GM23338 (cell line): ENCODE measurements around the gene FAM219A. TPM values are rescaled to one million over a fixed set of nuclear protein-coding genes. Genes with fewer than 3 reads are reported as not detected.
A peak's percentile ranks its signal among the peaks of the same experiment; 100 is the strongest.

Source experiments
- ATAC-seq: fragments of 200-7000 bp; cut with Tn5 transposase; 3 replicates; pipeline ENCODE4 v1.9.1; 2020
- DNase-seq: peaks from one replicate; pipeline ENCODE4 v3.0.0-alpha.2; 2015; ENCODE audit warnings: low spot score
- H2AFZ ChIP-seq: fragments of 200-600 bp; sonication (generic); 2 replicates; pipeline ENCODE4 v1.8.0; 2016; ENCODE audit warnings: antibody characterized with exemption, mild to moderate bottlenecking, moderate library complexity
- H3F3A ChIP-seq: fragments of 200-600 bp; sonication (generic); replicated peaks from 2 replicates; pipeline ENCODE4 v1.8.0; 2017; ENCODE audit warnings: antibody characterized with exemption, mixed run types, low read depth
- H3K27ac ChIP-seq: fragments of 200-600 bp; sonication (generic); 2 replicates; pipeline ENCODE4 v1.6.1; 2016; ENCODE audit warnings: low read depth
- H3K27me3 ChIP-seq: fragments of 200-600 bp; sonication (generic); 2 replicates; pipeline ENCODE4 v1.8.0; 2016; ENCODE audit warnings: mild to moderate bottlenecking, mixed run types, moderate library complexity; ENCODE audit not compliant: insufficient read depth
- H3K36me3 ChIP-seq: fragments of 200-600 bp; sonication (generic); 2 replicates; pipeline ENCODE4 v1.8.0; 2016; ENCODE audit warnings: mild to moderate bottlenecking; ENCODE audit not compliant: insufficient read depth
- H3K4me1 ChIP-seq: fragments of 200-600 bp; sonication (generic); 2 replicates; pipeline ENCODE4 v1.8.0; 2016; ENCODE audit warnings: mild to moderate bottlenecking, moderate library complexity; ENCODE audit not compliant: insufficient read depth
- H3K4me2 ChIP-seq: fragments of 200-600 bp; sonication (generic); 2 replicates; pipeline ENCODE4 v1.7.1; 2017; ENCODE audit warnings: mixed run types
- H3K4me3 ChIP-seq: fragments of 200-600 bp; sonication (generic); 2 replicates; pipeline ENCODE4 v1.6.1; 2016; ENCODE audit warnings: mixed run types
- H3K79me2 ChIP-seq: fragments of 200-600 bp; sonication (generic); replicated peaks from 2 replicates; pipeline ENCODE4 v1.8.0; 2017; ENCODE audit warnings: mild to moderate bottlenecking; ENCODE audit not compliant: insufficient read depth
- H3K9me2 ChIP-seq: fragments of 200-600 bp; sonication (generic); 2 replicates; pipeline ENCODE4 v1.8.0; 2017; ENCODE audit not compliant: insufficient read depth
- H4K20me1 ChIP-seq: fragments of 200-600 bp; sonication (generic); replicated peaks from 2 replicates; pipeline ENCODE4 v1.8.0; 2017; ENCODE audit warnings: mild to moderate bottlenecking; ENCODE audit not compliant: insufficient read depth
- H3K27ac Mint-ChIP-seq: 2 replicates; pipeline ENCODE4 v1.8.0; 2020; ENCODE audit warnings: inconsistent platforms, mild to moderate bottlenecking, moderate library complexity, mixed read lengths
- H3K27me3 Mint-ChIP-seq: 3 replicates; pipeline ENCODE4 v1.8.0; 2022; ENCODE audit warnings: low read depth, mild to moderate bottlenecking, moderate library complexity, mixed read lengths, inconsistent platforms; ENCODE audit not compliant: insufficient read depth, poor library complexity
- H3K36me3 Mint-ChIP-seq: 3 replicates; pipeline ENCODE4 v1.8.0; 2021; ENCODE audit warnings: low read depth, mild to moderate bottlenecking, inconsistent platforms, moderate library complexity, mixed read lengths
- H3K4me1 Mint-ChIP-seq: 3 replicates; pipeline ENCODE4 v1.8.0; 2020; ENCODE audit warnings: mild to moderate bottlenecking, inconsistent platforms, mixed read lengths
- H3K4me3 Mint-ChIP-seq: 3 replicates; pipeline ENCODE4 v1.8.0; 2021; ENCODE audit warnings: moderate library complexity, mild to moderate bottlenecking, inconsistent platforms, mixed read lengths
- H3K9me3 Mint-ChIP-seq: 3 replicates; pipeline ENCODE4 v1.8.0; 2020; ENCODE audit warnings: moderate library complexity, mild to moderate bottlenecking, inconsistent platforms, mixed read lengths
- NANOG ChIP-seq: IDR thresholded peaks from 2 replicates; pipeline ENCODE4 v1.6.1; 2016; ENCODE audit warnings: antibody characterized with exemption, borderline replicate concordance
- POLR2AphosphoS5 ChIP-seq: IDR thresholded peaks from 2 replicates; pipeline ENCODE4 v1.6.1; 2016; ENCODE audit warnings: antibody characterized with exemption, low read depth
- REST ChIP-seq: IDR thresholded peaks from one replicate; pipeline ENCODE4 v1.6.1; 2018; ENCODE audit warnings: antibody characterized with exemption; ENCODE audit not compliant: unreplicated experiment
- ZNF331 ChIP-seq: fragments of 250-450 bp; sonication (Bioruptor Pico); IDR thresholded peaks from 2 replicates; pipeline ENCODE4 v1.5.0; 2020; ENCODE audit warnings: low read depth, mild to moderate bottlenecking, moderate library complexity
- polyA plus RNA-seq: library from polyadenylated mRNA; unstranded; fragments of >200 nt; fragmentation: Nextera tagmentation; extraction: Ambion mirVana; gene quantifications from 2 replicates; pipeline ENCODE4 v1.2.1, GENCODE V29; 2016
- total RNA-seq: library from RNA; depleted of rRNA; stranded (reverse); fragments of >200 nt; shearing (Covaris generic); gene quantifications from 2 replicates; pipeline ENCODE4 v1.2.3, GENCODE V29; 2014
- TF ChIP-seq, protein P1 (sequence below): fragments of 250-450 bp; sonication (Bioruptor Pico); IDR thresholded peaks from 2 replicates; pipeline ENCODE4 v1.5.0; 2020; ENCODE audit warnings: mild to moderate bottlenecking, moderate library complexity
- TF ChIP-seq, protein P2 (sequence below), 2 experiments: fragments of 200-600 bp in 1 of 2; sonication (generic) in 1 of 2; conservative IDR thresholded peaks; 2 replicates each; pipeline versions ENCODE4 v1.5.1 to v1.6.1; 2016 to 2017; ENCODE audit warnings: antibody characterized with exemption in 2 of 2, low read depth in 2 of 2, mild to moderate bottlenecking in 2 of 2, moderate library complexity in 1 of 2
- TF ChIP-seq, protein P3 (sequence below): IDR thresholded peaks from 2 replicates; pipeline ENCODE4 v1.6.1; 2016; ENCODE audit warnings: antibody characterized with exemption

The FAM219A gene
- total and polyA plus RNA-seq, 2 experiments from 2014 or later: 3.8 to 7.2 TPM

GRCh38 chr9:34503406-34503805, 45.0 kb upstream of the FAM219A start (continued):
- TF ChIP-seq, protein P1, sequence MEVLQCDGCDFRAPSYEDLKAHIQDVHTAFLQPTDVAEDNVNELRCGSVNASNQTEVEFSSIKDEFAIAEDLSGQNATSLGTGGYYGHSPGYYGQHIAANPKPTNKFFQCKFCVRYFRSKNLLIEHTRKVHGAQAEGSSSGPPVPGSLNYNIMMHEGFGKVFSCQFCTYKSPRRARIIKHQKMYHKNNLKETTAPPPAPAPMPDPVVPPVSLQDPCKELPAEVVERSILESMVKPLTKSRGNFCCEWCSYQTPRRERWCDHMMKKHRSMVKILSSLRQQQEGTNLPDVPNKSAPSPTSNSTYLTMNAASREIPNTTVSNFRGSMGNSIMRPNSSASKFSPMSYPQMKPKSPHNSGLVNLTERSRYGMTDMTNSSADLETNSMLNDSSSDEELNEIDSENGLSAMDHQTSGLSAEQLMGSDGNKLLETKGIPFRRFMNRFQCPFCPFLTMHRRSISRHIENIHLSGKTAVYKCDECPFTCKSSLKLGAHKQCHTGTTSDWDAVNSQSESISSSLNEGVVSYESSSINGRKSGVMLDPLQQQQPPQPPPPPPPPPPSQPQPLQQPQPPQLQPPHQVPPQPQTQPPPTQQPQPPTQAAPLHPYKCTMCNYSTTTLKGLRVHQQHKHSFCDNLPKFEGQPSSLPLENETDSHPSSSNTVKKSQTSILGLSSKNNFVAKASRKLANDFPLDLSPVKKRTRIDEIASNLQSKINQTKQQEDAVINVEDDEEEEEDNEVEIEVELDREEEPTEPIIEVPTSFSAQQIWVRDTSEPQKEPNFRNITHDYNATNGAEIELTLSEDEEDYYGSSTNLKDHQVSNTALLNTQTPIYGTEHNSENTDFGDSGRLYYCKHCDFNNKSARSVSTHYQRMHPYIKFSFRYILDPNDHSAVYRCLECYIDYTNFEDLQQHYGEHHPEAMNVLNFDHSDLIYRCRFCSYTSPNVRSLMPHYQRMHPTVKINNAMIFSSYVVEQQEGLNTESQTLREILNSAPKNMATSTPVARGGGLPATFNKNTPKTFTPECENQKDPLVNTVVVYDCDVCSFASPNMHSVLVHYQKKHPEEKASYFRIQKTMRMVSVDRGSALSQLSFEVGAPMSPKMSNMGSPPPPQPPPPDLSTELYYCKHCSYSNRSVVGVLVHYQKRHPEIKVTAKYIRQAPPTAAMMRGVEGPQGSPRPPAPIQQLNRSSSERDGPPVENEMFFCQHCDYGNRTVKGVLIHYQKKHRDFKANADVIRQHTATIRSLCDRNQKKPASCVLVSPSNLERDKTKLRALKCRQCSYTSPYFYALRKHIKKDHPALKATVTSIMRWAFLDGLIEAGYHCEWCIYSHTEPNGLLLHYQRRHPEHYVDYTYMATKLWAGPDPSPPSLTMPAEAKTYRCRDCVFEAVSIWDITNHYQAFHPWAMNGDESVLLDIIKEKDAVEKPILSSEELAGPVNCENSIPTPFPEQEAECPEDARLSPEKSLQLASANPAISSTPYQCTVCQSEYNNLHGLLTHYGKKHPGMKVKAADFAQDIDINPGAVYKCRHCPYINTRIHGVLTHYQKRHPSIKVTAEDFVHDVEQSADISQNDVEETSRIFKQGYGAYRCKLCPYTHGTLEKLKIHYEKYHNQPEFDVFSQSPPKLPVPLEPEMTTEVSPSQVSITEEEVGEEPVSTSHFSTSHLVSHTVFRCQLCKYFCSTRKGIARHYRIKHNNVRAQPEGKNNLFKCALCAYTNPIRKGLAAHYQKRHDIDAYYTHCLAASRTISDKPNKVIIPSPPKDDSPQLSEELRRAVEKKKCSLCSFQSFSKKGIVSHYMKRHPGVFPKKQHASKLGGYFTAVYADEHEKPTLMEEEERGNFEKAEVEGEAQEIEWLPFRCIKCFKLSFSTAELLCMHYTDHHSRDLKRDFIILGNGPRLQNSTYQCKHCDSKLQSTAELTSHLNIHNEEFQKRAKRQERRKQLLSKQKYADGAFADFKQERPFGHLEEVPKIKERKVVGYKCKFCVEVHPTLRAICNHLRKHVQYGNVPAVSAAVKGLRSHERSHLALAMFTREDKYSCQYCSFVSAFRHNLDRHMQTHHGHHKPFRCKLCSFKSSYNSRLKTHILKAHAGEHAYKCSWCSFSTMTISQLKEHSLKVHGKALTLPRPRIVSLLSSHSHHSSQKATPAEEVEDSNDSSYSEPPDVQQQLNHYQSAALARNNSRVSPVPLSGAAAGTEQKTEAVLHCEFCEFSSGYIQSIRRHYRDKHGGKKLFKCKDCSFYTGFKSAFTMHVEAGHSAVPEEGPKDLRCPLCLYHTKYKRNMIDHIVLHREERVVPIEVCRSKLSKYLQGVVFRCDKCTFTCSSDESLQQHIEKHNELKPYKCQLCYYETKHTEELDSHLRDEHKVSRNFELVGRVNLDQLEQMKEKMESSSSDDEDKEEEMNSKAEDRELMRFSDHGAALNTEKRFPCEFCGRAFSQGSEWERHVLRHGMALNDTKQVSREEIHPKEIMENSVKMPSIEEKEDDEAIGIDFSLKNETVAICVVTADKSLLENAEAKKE (CRISPR knock-in tag): no peak
- TF ChIP-seq NANOG: no peak
- TF ChIP-seq, protein P2, sequence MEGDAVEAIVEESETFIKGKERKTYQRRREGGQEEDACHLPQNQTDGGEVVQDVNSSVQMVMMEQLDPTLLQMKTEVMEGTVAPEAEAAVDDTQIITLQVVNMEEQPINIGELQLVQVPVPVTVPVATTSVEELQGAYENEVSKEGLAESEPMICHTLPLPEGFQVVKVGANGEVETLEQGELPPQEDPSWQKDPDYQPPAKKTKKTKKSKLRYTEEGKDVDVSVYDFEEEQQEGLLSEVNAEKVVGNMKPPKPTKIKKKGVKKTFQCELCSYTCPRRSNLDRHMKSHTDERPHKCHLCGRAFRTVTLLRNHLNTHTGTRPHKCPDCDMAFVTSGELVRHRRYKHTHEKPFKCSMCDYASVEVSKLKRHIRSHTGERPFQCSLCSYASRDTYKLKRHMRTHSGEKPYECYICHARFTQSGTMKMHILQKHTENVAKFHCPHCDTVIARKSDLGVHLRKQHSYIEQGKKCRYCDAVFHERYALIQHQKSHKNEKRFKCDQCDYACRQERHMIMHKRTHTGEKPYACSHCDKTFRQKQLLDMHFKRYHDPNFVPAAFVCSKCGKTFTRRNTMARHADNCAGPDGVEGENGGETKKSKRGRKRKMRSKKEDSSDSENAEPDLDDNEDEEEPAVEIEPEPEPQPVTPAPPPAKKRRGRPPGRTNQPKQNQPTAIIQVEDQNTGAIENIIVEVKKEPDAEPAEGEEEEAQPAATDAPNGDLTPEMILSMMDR (conservative IDR thresholded peaks at IDR 0.05; ENCODE audit: low read depth in 2 of 2): no peak

DNA sequence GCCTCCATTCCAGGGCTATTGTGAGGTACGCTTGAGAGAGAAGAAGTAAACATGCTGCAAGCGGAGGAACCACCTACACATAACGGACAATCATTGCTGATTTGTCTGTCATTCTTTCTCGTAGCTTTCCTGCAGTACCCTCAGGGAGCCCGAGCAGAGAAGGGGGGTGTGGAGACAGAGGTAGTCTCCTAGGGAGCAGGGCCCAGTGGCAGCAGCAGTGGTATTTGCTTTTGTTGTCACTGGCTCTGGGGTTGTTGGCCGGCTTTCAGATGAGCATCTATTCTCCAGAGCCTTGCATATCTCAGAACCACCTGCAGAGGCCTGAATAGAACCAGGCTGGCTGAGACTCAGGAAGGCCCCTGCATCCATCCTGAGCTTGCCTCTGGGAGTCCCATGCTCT, 44.5 kb upstream of the FAM219A start:
- Mint-ChIP-seq H3K9me3 (no peaks in the 10 kb centered on the region), H3K27me3 (peaks cover 6% of the 10 kb centered on the region), H3K27ac (no peak overlapping the region), H3K36me3 (no peaks in the 10 kb centered on the region), H3K4me3 (no peak overlapping the region), H3K4me1 (peaks cover 2% of the 10 kb centered on the region; the same call in 1 of the 3 replicates)
- ATAC-seq: peak; percentile 26
- H3K4me3 ChIP-seq: no peak overlapping the region
- H3K9me2 ChIP-seq: no peaks in the 10 kb centered on the region
- no peak overlapping the region for H2AFZ ChIP-seq
- DNase-seq: no peak
- H3K27me3 ChIP-seq: no peaks in the 10 kb centered on the region
- H3K79me2 ChIP-seq: no peaks in the 10 kb centered on the region
- no peak overlapping the region for H3K4me2 ChIP-seq
- H3K27ac ChIP-seq: no peak overlapping the region
- H3K36me3 ChIP-seq: no peaks in the 10 kb centered on the region
- no peaks in the 10 kb centered on the region for H3F3A ChIP-seq
- H3K4me1 ChIP-seq: 0 out of 2 replicates have a peak, but pooled peaks cover 6% of the 10 kb centered on the region
- no peaks in the 10 kb centered on the region for H4K20me1 ChIP-seq
- TF ChIP-seq POLR2AphosphoS5 (no peak), ZNF331 (no peak), REST (no peak)
- TF ChIP-seq, protein P2 (conservative IDR thresholded peaks at IDR 0.05; ENCODE audit: low read depth in 2 of 2): no peak
- TF ChIP-seq, protein P3, sequence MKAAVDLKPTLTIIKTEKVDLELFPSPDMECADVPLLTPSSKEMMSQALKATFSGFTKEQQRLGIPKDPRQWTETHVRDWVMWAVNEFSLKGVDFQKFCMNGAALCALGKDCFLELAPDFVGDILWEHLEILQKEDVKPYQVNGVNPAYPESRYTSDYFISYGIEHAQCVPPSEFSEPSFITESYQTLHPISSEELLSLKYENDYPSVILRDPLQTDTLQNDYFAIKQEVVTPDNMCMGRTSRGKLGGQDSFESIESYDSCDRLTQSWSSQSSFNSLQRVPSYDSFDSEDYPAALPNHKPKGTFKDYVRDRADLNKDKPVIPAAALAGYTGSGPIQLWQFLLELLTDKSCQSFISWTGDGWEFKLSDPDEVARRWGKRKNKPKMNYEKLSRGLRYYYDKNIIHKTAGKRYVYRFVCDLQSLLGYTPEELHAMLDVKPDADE: no peak
